Activated naive CD4-positive, alpha-beta T cell treated with anti-CD3 and anti-CD28 coated beads, Interleukin-2, amount 50 U/mL, for 72 hours (primary cell): ENCODE results near the gene RBMS3. TPM values are rescaled to one million over a fixed set of nuclear protein-coding genes. Genes with fewer than 3 reads are reported as not detected.

Experiments used
- ATAC-seq, 2 donors: fragments of 150-1000 bp; cut with Tn5 transposase; 2 replicates each; pipeline ENCODE4 v1.10.0; 2021; ENCODE audit warnings: mild to moderate bottlenecking in 2 of 2, moderate library complexity in 2 of 2
- DNase-seq, 2 donors: peaks; one replicate each; pipeline ENCODE4 v3.0.0; 2021 to 2022; ENCODE audit warnings: low spot score in 2 of 2
- H3K27ac Mint-ChIP-seq, 2 donors: one replicate each; pipeline ENCODE4 v1.8.0; 2022; ENCODE audit warnings: mild to moderate bottlenecking in 2 of 2, mixed read lengths in 2 of 2
- H3K36me3 Mint-ChIP-seq, 2 donors: one replicate each; pipeline ENCODE4 v1.8.0; 2022; ENCODE audit warnings: mixed read lengths in 2 of 2
- H3K9me3 Mint-ChIP-seq, 2 donors: one replicate each; pipeline ENCODE4 v1.8.0; 2022; ENCODE audit warnings: mixed read lengths in 2 of 2
- total RNA-seq, 2 donors: library from RNA; stranded (reverse); gene quantifications; one replicate each; pipeline ENCODE4 v1.2.3, GENCODE V29; 2022

The RBMS3 gene
- total RNA-seq, 2 donors from 2014 or later, result 3.3 TPM; not detected in 1

DNA sequence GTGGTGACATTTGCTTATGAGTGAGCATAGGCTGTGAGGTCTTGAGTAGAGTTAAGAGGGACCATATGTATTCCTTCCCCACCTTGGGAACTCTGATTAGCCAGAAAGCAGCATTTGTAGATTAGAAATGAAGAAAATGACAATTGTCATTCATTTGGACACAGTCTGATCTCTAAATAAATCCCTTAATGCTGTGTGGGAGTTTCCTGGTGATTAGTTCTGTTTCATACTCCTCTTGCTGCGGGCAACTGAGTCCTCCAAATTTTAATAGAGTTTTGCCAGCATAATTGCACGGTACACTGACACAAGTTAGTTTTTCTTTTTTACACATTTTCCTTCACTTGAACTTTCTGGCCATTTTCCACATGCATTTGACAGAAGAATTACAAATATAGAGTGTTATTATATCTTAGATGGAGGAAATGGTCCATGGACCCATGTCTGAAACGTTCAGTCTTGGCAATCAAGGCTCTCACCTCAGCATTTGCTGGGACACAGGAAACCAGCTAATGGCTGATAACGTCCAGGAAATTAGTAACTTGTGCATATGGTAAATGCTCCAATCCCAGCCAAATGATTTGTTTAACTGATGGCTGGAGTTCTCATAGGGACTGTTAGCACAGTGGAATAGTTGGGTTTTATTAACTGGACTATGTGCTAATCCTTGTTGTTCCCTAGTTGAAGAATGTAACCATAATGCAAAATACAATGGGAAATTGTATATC is 321.2 kb downstream of the RBMS3 start:
- ATAC-seq (no peak), DNase-seq (no peak)
- H3K9me3 Mint-ChIP-seq, result no peaks in the 10 kb centered on the region
- H3K27ac Mint-ChIP-seq, result no peak overlapping the region
- H3K36me3 Mint-ChIP-seq, result no peaks in the 10 kb centered on the region

GRCh38 chr3:29605845-29606244 is 325.0 kb downstream of the RBMS3 start:
- DNase-seq, result no peak
- no peaks in the 10 kb centered on the region for H3K36me3 Mint-ChIP-seq
- H3K9me3 Mint-ChIP-seq, result no peaks in the 10 kb centered on the region

DNA sequence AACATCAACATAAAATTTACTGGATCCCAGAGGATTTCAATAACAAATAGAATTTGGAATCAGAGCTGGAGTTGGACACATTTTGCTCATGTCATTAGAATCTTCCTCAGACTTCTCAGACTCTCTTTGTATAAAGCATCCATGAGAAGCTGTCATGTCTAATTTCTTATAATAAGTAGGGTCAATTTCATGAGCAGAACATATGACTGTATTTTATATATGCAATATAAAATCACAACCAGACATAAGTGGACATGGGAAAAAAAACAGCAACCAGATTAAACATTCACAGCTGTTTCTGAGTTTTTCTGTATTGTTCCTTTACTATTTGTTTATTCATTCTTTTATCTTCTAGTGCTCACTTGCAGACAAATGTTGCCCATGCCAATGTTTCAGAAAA is 325.5 kb downstream of the RBMS3 start:
- DNase-seq (no peak), ATAC-seq (no peak)
- Mint-ChIP-seq H3K36me3 (no peaks in the 10 kb centered on the region), H3K9me3 (no peaks in the 10 kb centered on the region), H3K27ac (no peak overlapping the region)

More at GRCh38 chr3:29605845-29606244, 325.0 kb downstream of the RBMS3 start:
- H3K27ac Mint-ChIP-seq, result no peak overlapping the region
- no peak for ATAC-seq

DNA sequence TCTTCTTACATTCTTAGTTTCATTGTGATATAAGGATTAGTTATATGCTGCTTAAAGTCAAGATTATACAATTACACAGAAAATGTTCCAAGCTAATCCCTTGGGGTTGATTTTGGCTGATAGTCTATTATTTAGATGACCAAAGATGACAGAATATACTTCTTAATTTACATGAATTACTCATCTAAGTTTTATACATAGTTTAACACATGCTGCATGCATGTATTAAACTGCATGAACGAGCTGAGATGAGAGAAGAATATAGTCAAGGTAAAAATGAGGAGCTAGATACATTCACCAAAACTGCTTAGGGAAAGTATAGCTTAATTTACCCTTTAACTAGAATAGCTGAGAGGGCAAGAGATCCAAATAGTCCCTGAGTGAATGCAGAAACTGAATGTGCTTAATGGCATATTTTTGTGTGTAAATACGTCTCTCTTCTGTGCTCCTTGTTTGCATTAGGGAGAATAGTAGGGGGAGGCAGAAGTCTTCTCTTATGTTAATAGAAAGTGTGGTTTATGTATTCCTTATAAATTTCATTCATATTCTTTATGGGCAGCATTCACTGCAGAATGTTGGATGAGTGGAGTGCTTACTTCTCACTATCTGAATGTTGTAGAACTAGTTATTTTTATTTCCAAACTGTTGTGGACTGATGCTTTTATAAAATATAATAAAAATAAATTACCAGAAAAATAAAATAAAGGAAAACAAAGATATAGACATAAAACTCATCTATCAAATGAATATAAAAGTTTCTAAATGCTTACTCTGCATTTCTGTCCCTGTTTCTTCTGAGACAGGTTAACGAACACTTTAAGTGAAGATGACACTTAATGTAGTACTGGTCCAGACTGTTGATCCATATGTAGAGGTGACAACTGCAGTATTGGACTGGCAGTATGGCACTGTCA is 327.8 kb downstream of the RBMS3 start:
- ATAC-seq (no peak), DNase-seq (no peak)
- H3K27ac Mint-ChIP-seq, result no peak overlapping the region
- no peaks in the 10 kb centered on the region for H3K9me3 Mint-ChIP-seq
- H3K36me3 Mint-ChIP-seq, result no peaks in the 10 kb centered on the region

DNA sequence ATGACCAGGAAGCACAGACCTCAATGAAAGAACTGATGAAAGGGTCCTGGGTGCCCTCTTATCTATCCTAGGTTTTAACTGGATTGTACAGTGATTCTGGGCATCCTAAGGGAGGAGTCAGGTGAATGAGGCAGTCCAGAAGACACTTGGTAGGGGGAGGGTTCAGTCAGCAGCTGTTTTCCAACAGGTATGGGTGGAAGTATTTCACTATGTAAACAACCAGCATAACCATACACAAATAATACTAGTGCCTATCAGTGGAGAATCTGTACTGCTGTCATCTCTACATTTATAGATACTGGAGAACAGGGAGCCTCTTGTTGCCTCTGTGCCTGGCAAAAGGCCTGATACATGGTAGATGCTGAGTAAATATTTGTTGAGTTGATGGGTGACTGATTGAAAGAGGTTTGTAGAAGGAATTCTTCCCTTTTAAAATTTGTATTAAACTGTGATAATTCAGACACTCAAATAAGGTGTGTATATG is 328.5 kb downstream of the RBMS3 start:
- Mint-ChIP-seq H3K9me3 (no peaks in the 10 kb centered on the region), H3K27ac (no peak overlapping the region)
- no peak for ATAC-seq

DNA sequence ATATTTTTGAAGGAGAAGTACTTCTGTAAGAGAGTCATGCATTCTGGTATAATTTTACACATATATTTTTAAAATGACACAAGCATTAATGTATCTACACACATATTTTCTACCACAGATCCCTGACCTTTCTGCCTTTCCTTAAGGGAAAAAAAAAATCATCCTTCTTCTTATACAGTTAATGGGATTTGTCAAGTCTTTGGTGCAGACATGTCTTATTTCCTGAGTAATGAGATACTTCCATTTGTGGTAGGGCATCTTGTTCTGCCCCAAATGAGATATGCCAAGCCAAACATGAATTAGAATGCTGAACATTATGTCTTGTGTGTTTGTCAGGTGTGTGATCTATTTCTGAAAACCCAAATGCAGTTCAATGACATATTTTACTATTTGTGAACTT is 329.9 kb downstream of the RBMS3 start:
- Mint-ChIP-seq H3K36me3 (no peaks in the 10 kb centered on the region), H3K9me3 (no peaks in the 10 kb centered on the region), H3K27ac (no peak overlapping the region)
- DNase-seq (no peak), ATAC-seq (no peak)

More for the DNA sequence above, 328.5 kb downstream of the RBMS3 start:
- DNase-seq, result no peak
- no peaks in the 10 kb centered on the region for H3K36me3 Mint-ChIP-seq

DNA sequence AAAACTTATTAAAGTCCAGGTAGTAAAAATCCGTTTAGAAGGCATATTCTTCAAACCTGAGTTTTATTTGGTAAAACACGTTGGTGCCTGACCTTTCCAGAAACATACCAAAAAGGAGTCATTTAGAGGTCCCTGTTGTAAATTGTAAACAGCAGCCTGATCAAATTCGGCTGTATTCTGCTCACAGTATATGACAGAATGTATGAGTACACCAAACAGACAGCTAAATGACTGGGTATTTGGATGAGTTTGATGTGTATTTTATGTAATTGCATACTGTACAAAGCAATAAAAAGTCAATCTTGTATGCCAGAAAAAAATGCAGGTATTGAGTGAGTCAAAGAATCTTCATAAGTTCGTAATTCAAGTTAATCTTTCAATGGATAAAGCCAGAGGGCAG is 330.4 kb downstream of the RBMS3 start:
- Mint-ChIP-seq H3K36me3 (no peaks in the 10 kb centered on the region), H3K27ac (no peak overlapping the region), H3K9me3 (no peaks in the 10 kb centered on the region)
- DNase-seq (no peak), ATAC-seq (no peak)

- Mint-ChIP-seq H3K36me3 (no peaks in the 10 kb centered on the region), H3K27ac (no peak overlapping the region), H3K9me3 (no peaks in the 10 kb centered on the region)
- no peak for ATAC-seq
- no peak for DNase-seq
These were observed 331.7 kb downstream of the RBMS3 start for GRCh38 chr3:29612536-29612935.

DNA sequence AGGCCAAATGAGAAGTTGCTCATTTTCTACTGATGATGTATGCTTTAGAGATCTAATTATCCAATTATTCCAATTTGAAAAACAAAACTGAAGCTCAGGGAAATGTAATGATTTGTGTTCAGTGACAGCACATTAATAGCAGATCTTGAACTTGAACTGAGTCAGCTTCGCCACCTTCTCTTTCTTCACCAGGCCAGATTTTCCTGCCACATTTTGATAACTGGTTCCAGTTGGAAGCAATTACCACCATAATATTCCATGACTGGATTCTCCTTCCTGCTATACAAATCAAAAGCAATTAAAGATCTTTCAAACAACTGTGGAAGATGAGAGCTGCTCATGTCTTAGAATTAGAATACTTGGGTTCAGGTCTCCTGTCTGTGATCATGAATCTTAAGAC is 334.1 kb downstream of the RBMS3 start:
- H3K9me3 Mint-ChIP-seq, result no peaks in the 10 kb centered on the region

GRCh38 chr3:29618395-29619282 is 337.8 kb downstream of the RBMS3 start:
- Mint-ChIP-seq H3K36me3 (no peaks in the 10 kb centered on the region), H3K27ac (no peak overlapping the region), H3K9me3 (no peaks in the 10 kb centered on the region)
- no peak for DNase-seq
- no peak for ATAC-seq

More for the DNA sequence above, 334.1 kb downstream of the RBMS3 start:
- DNase-seq (no peak), ATAC-seq (no peak)
- no peak overlapping the region for H3K27ac Mint-ChIP-seq
- H3K36me3 Mint-ChIP-seq, result no peaks in the 10 kb centered on the region

- DNase-seq, result no peak
- H3K27ac Mint-ChIP-seq, result no peak overlapping the region
These were observed 338.8 kb downstream of the RBMS3 start for GRCh38 chr3:29619676-29620075.

DNA sequence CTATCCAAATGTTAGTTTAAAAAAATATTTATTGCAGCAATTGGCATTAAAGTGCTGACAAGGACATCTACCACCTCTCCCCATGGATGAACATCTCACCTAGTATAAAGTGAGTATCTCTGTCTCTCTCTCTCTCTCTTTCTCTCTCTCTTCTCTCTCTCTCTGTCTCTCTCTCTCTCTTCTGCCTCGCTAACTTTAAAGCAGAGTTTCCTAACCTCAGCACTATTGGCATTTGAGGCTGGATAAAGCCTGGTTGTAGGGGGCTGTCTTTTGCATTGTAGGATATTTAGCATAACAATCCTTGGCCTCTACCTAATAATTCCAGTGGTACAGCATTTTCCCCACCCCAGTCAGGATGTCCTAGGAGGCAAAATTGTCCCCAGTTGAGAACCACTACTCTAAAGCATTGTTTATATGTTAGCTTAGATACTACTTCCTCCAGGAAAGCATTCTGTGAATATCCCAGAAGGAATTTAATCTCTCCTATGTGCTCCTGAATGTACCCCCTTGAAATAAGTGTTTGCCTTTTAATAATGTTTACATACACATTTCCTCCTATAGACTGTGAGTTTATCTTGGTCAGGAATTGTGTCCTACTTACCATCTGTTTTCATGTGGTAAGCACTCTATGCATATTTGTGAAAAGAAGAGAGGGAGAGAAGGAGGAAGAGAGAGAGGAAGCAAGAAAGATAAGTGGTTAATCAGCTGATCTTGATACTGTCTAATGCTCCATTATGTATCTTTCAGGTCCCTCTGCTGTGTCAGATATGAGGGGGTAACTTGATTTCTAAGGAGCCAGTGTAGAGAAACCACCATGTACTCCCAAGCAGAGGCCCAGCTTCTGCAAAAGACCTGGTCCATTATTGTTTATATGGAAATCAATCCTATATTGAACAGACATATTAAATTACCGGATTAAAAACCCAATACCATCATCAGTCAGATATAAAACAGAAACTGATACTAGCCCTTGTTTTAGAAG is 346.6 kb downstream of the RBMS3 start:
- Mint-ChIP-seq H3K9me3 (no peaks in the 10 kb centered on the region), H3K36me3 (no peaks in the 10 kb centered on the region), H3K27ac (no peak overlapping the region)
- DNase-seq, result no peak
- no peak for ATAC-seq

More at GRCh38 chr3:29619676-29620075, 338.8 kb downstream of the RBMS3 start:
- H3K36me3 Mint-ChIP-seq, result no peaks in the 10 kb centered on the region
- ATAC-seq, result no peak
- no peaks in the 10 kb centered on the region for H3K9me3 Mint-ChIP-seq

DNA sequence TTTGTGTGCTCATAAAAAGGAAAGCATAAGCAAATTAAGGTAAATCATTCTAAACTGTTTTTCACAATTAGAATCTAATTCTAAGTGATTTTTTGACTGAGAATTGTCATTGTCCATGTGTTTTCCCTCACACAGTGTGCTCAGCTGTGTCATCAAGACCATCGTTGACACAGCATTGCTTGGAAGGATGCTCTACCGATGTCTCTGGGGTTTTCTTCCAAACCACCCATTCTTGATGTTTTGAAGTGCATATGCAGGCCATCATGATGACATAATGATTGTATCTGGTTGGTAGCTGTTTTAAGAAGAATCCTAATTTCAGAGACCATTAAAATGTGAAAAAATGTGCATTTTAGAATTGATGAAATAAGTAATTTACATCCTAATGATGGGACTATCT is 347.9 kb downstream of the RBMS3 start:
- no peak overlapping the region for H3K27ac Mint-ChIP-seq
- no peaks in the 10 kb centered on the region for H3K9me3 Mint-ChIP-seq
- no peaks in the 10 kb centered on the region for H3K36me3 Mint-ChIP-seq
- DNase-seq (no peak), ATAC-seq (no peak)

DNA sequence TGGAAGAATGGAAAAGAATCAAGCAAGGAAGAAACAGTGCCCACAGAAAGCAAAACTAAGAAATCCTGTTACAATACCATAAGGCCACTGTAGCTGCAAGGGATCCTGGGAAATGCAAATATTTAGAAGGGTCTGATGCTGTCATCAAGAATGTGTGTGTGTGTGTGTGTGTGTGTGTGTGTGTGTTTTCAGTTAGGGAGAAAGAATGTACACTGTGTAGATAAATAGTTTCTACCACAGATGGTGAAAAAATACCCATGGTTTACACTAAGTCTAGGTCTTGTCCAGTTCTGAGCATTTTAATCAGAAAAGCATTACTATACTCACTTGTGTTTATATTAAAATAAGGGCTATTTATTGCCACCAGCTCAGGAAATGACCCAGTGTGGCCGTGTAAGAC is 355.0 kb downstream of the RBMS3 start:
- DNase-seq (no peak), ATAC-seq (no peak)
- H3K9me3 Mint-ChIP-seq, result peaks cover 0 to 4% of the 10 kb centered on the region in 2 donors
- no peak overlapping the region for H3K27ac Mint-ChIP-seq
- H3K36me3 Mint-ChIP-seq, result no peaks in the 10 kb centered on the region

- peaks cover 0 to 4% of the 10 kb centered on the region in 2 donors for H3K9me3 Mint-ChIP-seq
- no peaks in the 10 kb centered on the region for H3K36me3 Mint-ChIP-seq
- no peak for DNase-seq
- no peak for ATAC-seq
- no peak overlapping the region for H3K27ac Mint-ChIP-seq
These were observed 356.2 kb downstream of the RBMS3 start for GRCh38 chr3:29637068-29637467.
